SK-N-SH (cell line): Measurements from ENCODE around the gene VPS16. TPM values are rescaled to one million over a fixed set of nuclear protein-coding genes. Genes with fewer than 3 reads are reported as not detected.

ENCODE experiments used
- CTCF ChIA-PET: fragments of 300-600, 350-600 bp; formaldehyde crosslinking; extraction: SDS; loops from one replicate; lab custom pipeline; 2021; lab: Yijun Ruan, JAX
- POLR2A ChIA-PET: fragments of 350-600 bp; sonication (Branson Sonifier 250); formaldehyde crosslinking; extraction: SDS; loops from one replicate; lab custom pipeline; 2020; ENCODE audit warnings: antibody characterized with exemption, inconsistent platforms; lab: Yijun Ruan, JAX
- DNase-seq: peaks from one replicate; pipeline ENCODE4 v3.0.0; 2012
- H2AFZ ChIP-seq: fragments of 200-600 bp; sonication (generic); 2 replicates; pipeline ENCODE4 v1.8.1; 2016; ENCODE audit warnings: antibody characterized with exemption, mild to moderate bottlenecking, low read depth
- H3F3A ChIP-seq: fragments of 200-600 bp; sonication (generic); replicated peaks from 2 replicates; pipeline ENCODE3; 2016; ENCODE audit warnings: antibody characterized with exemption, mild to moderate bottlenecking; ENCODE audit not compliant: insufficient read depth
- H3K27ac ChIP-seq, 2 experiments: fragments of 200-500 bp in 1 of 2; fragments of 200-600 bp in 1 of 2; sonication (Bioruptor generic) in 1 of 2; sonication (generic), shearing (Covaris generic) in 1 of 2; 2 replicates each; pipeline versions ENCODE4 v1.5.1 to v1.6.1; 2014 to 2016; ENCODE audit warnings: low read depth in 2 of 2, inconsistent platforms in 1 of 2, low read length in 1 of 2, mild to moderate bottlenecking in 1 of 2, mixed read lengths in 1 of 2
- H3K27me3 ChIP-seq: fragments of 200-600 bp; sonication (generic), shearing (Covaris generic); 2 replicates; pipeline ENCODE4 v1.6.1; 2016; ENCODE audit warnings: mixed run types; ENCODE audit not compliant: insufficient read depth
- H3K36me3 ChIP-seq, 2 experiments: fragments of 200-500 bp in 1 of 2; fragments of 200-600 bp in 1 of 2; sonication (Bioruptor generic) in 1 of 2; sonication (generic) in 1 of 2; replicated peaks in 1 of 2; 2 replicates each; pipeline versions ENCODE3 to v1.5.1; 2014 to 2016; ENCODE audit warnings: low read length in 1 of 2, mild to moderate bottlenecking in 1 of 2; ENCODE audit not compliant: insufficient read depth in 2 of 2, control insufficient read depth in 1 of 2
- H3K4me1 ChIP-seq, 2 experiments: fragments of 200-500 bp in 1 of 2; fragments of 200-600 bp in 1 of 2; sonication (Bioruptor generic) in 1 of 2; sonication (generic), shearing (Covaris generic) in 1 of 2; 2 replicates each; pipeline versions ENCODE4 v1.5.1 to v1.6.1; 2014 to 2016; ENCODE audit warnings: low read depth in 1 of 2, low read length in 1 of 2, mixed run types in 1 of 2; ENCODE audit not compliant: insufficient read depth in 2 of 2, control insufficient read depth in 1 of 2
- H3K4me2 ChIP-seq: fragments of 200-600 bp; sonication (generic), shearing (Covaris generic); 2 replicates; pipeline ENCODE4 v1.6.1; 2017; ENCODE audit warnings: mixed run types
- H3K4me3 ChIP-seq, 2 experiments: fragments of 200-500 bp in 1 of 2; fragments of 200-600 bp in 1 of 2; sonication (Bioruptor generic) in 1 of 2; sonication (generic), shearing (Covaris generic) in 1 of 2; 2 replicates each; pipeline versions ENCODE4 v1.5.1 to v1.8.1; 2014 to 2016; ENCODE audit warnings: low read depth in 2 of 2, inconsistent platforms in 1 of 2, low read length in 1 of 2, mild to moderate bottlenecking in 1 of 2, mixed read lengths in 1 of 2, moderate library complexity in 1 of 2
- H3K79me2 ChIP-seq: fragments of 200-600 bp; sonication (generic); 2 replicates; pipeline ENCODE4 v1.8.1; 2017; ENCODE audit warnings: mild to moderate bottlenecking; ENCODE audit not compliant: insufficient read depth
- H3K9ac ChIP-seq: fragments of 200-600 bp; sonication (generic); 2 replicates; pipeline ENCODE4 v1.6.1; 2017; ENCODE audit warnings: mixed run types
- H3K9me2 ChIP-seq: fragments of 200-600 bp; sonication (generic); 2 replicates; pipeline ENCODE4 v1.6.1; 2017; ENCODE audit warnings: mixed run types
- H3K9me3 ChIP-seq: fragments of 200-600 bp; sonication (generic); 2 replicates; pipeline ENCODE4 v1.6.1; 2017; ENCODE audit warnings: mixed run types, mild to moderate bottlenecking, moderate library complexity
- H4K20me1 ChIP-seq: fragments of 200-600 bp; sonication (generic); 2 replicates; pipeline ENCODE4 v1.6.1; 2017; ENCODE audit warnings: mild to moderate bottlenecking, mixed run types; ENCODE audit not compliant: insufficient read depth
- CTCF ChIP-seq: fragments of 200-600 bp; sonication (generic); IDR thresholded peaks from 2 replicates; pipeline ENCODE4 v1.6.1; 2017; ENCODE audit warnings: antibody characterized with exemption, mild to moderate bottlenecking, moderate library complexity
- EP300 ChIP-seq, 2 experiments: IDR thresholded peaks; 2 replicates each; pipeline versions ENCODE4 v1.4.0 to v1.6.1; 2012; ENCODE audit warnings: borderline replicate concordance in 1 of 2, low read depth in 1 of 2, low read length in 1 of 2
- FOXJ3 ChIP-seq: sonication (generic); formaldehyde crosslinking; IDR thresholded peaks from 2 replicates; pipeline ENCODE4 v1.5.1; 2020; ENCODE audit warnings: mild to moderate bottlenecking, missing genetic modification reagents
- GATA2 ChIP-seq: sonication (generic); formaldehyde crosslinking; IDR thresholded peaks from 2 replicates; pipeline ENCODE4 v1.5.0; 2020; ENCODE audit warnings: mild to moderate bottlenecking, missing genetic modification reagents
- JUND ChIP-seq: IDR thresholded peaks from 2 replicates; pipeline ENCODE4 v1.4.0; 2012
- PBX3 ChIP-seq: IDR thresholded peaks from 2 replicates; pipeline ENCODE4; 2012
- RCOR1 ChIP-seq: fragments of 150-350 bp; IDR thresholded peaks from 2 replicates; pipeline ENCODE4 v1.6.1; 2017; ENCODE audit warnings: antibody characterized with exemption, low read length
- REST ChIP-seq: IDR thresholded peaks from 2 replicates; pipeline ENCODE4 v1.6.1; 2012; ENCODE audit warnings: mild to moderate bottlenecking, low read depth, low read length, moderate library complexity
- RFX5 ChIP-seq: IDR thresholded peaks from 2 replicates; pipeline ENCODE4 v1.6.1; 2012; ENCODE audit warnings: mild to moderate bottlenecking, improper control_type of control experiment, low read length
- TCF12 ChIP-seq: IDR thresholded peaks from 2 replicates; pipeline ENCODE4 v1.4.0; 2012
- WGBS: methylation state at CpG from one replicate; pipeline ENCODE4 v1.1.6; 2017; ENCODE audit warnings: low lambda C conversion rate; 5-methylcytosine and 5-hydroxymethylcytosine counted together
- polyA plus RNA-seq, 3 experiments: library from polyadenylated mRNA; depleted of rRNA; stranded (reverse); fragments of >200 nt; gene quantifications; 2 replicates each; pipeline ENCODE4 v1.2.3, GENCODE V29; 2012

The VPS16 gene
- polyA plus RNA-seq, 1 of the 3 experiments (the other 2 are of a cell fraction), result 62.0 TPM

- TF ChIP-seq RCOR1, result no peak
Observed at GRCh38 chr20:2902818-2903217, 62.3 kb downstream of the VPS16 start (continued).

- no peak for TF ChIP-seq GATA2 (CRISPR knock-in tag)
- TF ChIP-seq TCF12, result no peak
- no peak for TF ChIP-seq FOXJ3 (CRISPR knock-in tag)
- TF ChIP-seq EP300 (IDR thresholded peaks at IDR 0.05; ENCODE audit: borderline replicate concordance in 1 of 2, low read depth in 1 of 2, low read length in 1 of 2), result no peak
- TF ChIP-seq JUND, result no peak
- TF ChIP-seq PBX3, result no peak
- no peak for TF ChIP-seq REST
- no peak for TF ChIP-seq RFX5
- no peak for TF ChIP-seq CTCF
- TF ChIP-seq, all 33 proteins: peak for 0
- Histone ChIP-seq H3K27me3 (no peaks in the 10 kb centered on the region), H3K4me1 (no peaks in the 10 kb centered on the region), H3K27ac (no peak overlapping the region), H4K20me1 (0 out of 2 replicates have a peak, but pooled peaks cover 21% of the 10 kb centered on the region), H3K9me2 (no peaks in the 10 kb centered on the region), H3K79me2 (peaks cover 78% of the 10 kb centered on the region), H2AFZ (no peak overlapping the region), H3K4me3 (no peak overlapping the region), H3K9ac (no peak overlapping the region), H3K4me2 (no peak overlapping the region), H3F3A (peaks cover 4% of the 10 kb centered on the region), H3K36me3 (peaks cover 0 to 5% of the 10 kb centered on the region in 2 experiments), H3K9me3 (no peaks in the 10 kb centered on the region)
- CTCF ChIA-PET, result interaction anchor here (0.6 to 1.5 kb wide), 4 partner anchors 11 to 217 kb away, joined by 3 to 5 read pairs (median 3); no protein-coding TSS in a partner anchor
- 98% methylated on average over 6 of the region's 6 CpGs for WGBS
- POLR2A ChIA-PET, result no interaction called here
- DNase-seq, result no peak
Observed at GRCh38 chr20:2903686-2904085, 63.1 kb downstream of the VPS16 start.
